Heart left ventricle (tissue), 13 donors: ENCODE measurements around the gene MEAK7.

Experiments
- POLR2A ChIP-seq, 2 donors: fragments of 450-650 bp; IDR thresholded peaks; one replicate each; pipeline ENCODE4 v1.6.1; 2017; ENCODE audit warnings: antibody characterized with exemption in 2 of 2, mild to moderate bottlenecking in 2 of 2, moderate library complexity in 2 of 2
- TF ChIP-seq, protein P1 (sequence below), 12 donors: fragments of 200-600 bp; sonication (generic) in 4 of 12; IDR thresholded peaks; one replicate each; pipeline versions ENCODE4 v1.5.0 to v1.8.0; 2018 to 2022; ENCODE audit warnings: antibody characterized with exemption in 12 of 12, mild to moderate bottlenecking in 5 of 12
- donor health status: ischemic (EF 13 %, LVEDD 7.1; RV severe dilation, severe dysfunction).
- donor health status: DM: no; HTN: yes; CAD: no.
- donor health status: DM: no; HTN: no; CAD: no.
- donor health status: ischemic (EF 25% LVEDD 6.9; RV normal size, moderate dysfunction).
- donor health status: ischemic (EF 25% LVEDD 5.7; RV mildly dilated, moderate dysfunction).
- donor health status: ischemic (EF 35%, LVEDD 5.7; RV mildly dilated, moderate dysfunction).
- donor health status: nonischemic (EF 11% LVEDD 7.7; RV severe dilation, severe dysfunction).
- donor health status: DM: yes; HTN: yes; CAD: no.
- donor health status: PGD.
- donor health status: ischemic (EF 29% LVEDD 5.4; RV normal size, mild dysfunction).
- donor health status: nonischemic (EF 23%, LVEDD 6.1; RV moderate dilation, normal function).

DNA sequence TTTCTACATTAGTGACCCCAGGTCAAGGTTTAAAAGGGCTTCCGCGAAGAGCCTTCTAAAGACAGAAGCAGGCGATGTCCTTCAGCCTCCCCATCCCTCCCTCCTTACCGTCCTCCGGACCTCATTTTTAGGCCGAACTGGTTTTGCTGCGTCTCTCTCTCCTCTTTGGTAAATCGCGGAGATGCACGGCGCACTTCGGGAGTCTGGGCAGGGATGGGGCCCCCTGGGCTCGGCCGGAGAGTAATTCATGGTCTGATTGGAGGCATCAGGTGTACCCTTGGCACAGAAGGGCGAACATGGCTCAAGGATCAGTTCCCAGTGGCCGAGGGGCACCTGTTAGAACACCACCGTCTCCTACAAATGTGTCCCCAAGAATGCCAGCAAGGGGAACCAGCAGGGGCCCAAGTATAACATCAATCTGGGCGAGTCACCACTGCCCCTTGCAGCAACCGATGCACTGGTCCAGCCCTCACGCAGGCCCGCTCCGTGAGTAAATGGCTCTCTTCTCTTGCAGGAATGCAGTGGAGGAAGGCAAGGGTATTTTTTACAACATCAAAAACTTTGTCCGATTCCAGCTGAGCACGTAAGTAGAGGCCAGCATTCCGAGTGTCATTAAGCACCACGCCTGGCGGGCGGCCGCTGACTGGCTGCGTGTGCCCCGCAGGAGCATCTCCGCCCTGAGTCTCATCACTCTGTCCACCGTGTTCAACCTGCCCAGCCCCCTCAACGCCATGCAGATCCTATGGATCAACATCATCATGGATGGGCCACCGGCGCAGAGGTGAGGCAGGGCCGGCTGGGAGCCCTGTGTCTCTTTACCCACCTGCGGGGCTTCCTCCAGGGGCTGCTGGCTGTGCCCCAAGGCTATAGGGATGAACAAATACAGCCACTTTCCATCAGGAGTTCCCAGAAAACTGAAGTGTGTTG lies 45.6 kb downstream of the MEAK7 start:
- TF ChIP-seq, protein P1, sequence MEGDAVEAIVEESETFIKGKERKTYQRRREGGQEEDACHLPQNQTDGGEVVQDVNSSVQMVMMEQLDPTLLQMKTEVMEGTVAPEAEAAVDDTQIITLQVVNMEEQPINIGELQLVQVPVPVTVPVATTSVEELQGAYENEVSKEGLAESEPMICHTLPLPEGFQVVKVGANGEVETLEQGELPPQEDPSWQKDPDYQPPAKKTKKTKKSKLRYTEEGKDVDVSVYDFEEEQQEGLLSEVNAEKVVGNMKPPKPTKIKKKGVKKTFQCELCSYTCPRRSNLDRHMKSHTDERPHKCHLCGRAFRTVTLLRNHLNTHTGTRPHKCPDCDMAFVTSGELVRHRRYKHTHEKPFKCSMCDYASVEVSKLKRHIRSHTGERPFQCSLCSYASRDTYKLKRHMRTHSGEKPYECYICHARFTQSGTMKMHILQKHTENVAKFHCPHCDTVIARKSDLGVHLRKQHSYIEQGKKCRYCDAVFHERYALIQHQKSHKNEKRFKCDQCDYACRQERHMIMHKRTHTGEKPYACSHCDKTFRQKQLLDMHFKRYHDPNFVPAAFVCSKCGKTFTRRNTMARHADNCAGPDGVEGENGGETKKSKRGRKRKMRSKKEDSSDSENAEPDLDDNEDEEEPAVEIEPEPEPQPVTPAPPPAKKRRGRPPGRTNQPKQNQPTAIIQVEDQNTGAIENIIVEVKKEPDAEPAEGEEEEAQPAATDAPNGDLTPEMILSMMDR (IDR thresholded peaks at IDR 0.05): no peak
- no peak for TF ChIP-seq POLR2A (IDR thresholded peaks at IDR 0.05)
